MM.1S (cell line): ENCODE measurements around the gene MAGI1.

Experiments used
- DNase-seq: peaks from one replicate; pipeline ENCODE4 v3.0.0-alpha.2; 2015
- H2AFZ ChIP-seq: fragments of 300-600 bp; sonication (generic); 2 replicates; pipeline ENCODE4 v1.6.0; 2016; ENCODE audit warnings: antibody characterized with exemption, low read length
- H3F3A ChIP-seq: fragments of 300-600 bp; sonication (generic); 2 replicates; pipeline ENCODE4 v1.6.1; 2016; ENCODE audit warnings: mild to moderate bottlenecking, antibody characterized with exemption, low read length, moderate library complexity, mixed read lengths; ENCODE audit not compliant: insufficient read depth
- H3K27ac ChIP-seq: fragments of 300-600 bp; sonication (generic); 2 replicates; pipeline ENCODE4 v1.5.1; 2016; ENCODE audit warnings: mild to moderate bottlenecking, low read length
- H3K27me3 ChIP-seq: fragments of 300-600 bp; sonication (generic); replicated peaks from 2 replicates; pipeline ENCODE4 v1.6.0; 2016; ENCODE audit warnings: low read length; ENCODE audit not compliant: insufficient read depth
- H3K36me3 ChIP-seq: fragments of 300-600 bp; sonication (generic); replicated peaks from 2 replicates; pipeline ENCODE4 v1.6.1; 2016; ENCODE audit warnings: mild to moderate bottlenecking, low read length, mixed read lengths; ENCODE audit not compliant: insufficient read depth
- H3K4me1 ChIP-seq: fragments of 300-600 bp; sonication (generic); 2 replicates; pipeline ENCODE4 v1.6.1; 2016; ENCODE audit warnings: low read length, mixed read lengths
- H3K4me2 ChIP-seq: fragments of 300-600 bp; sonication (generic); 2 replicates; pipeline ENCODE4 v1.6.0; 2016; ENCODE audit warnings: low read depth, low read length
- H3K4me3 ChIP-seq: fragments of 300-600 bp; sonication (generic); 2 replicates; pipeline ENCODE4 v1.5.1; 2016; ENCODE audit warnings: low read length, mixed read lengths
- H3K79me2 ChIP-seq: fragments of 300-600 bp; sonication (generic); 2 replicates; pipeline ENCODE4 v1.6.1; 2016; ENCODE audit warnings: mixed run types, low read length, mixed read lengths
- H3K9ac ChIP-seq: fragments of 300-600 bp; sonication (generic); 2 replicates; pipeline ENCODE4 v1.6.1; 2016; ENCODE audit warnings: low read length, mixed read lengths
- H3K9me2 ChIP-seq: fragments of 300-600 bp; sonication (generic); replicated peaks from 2 replicates; pipeline ENCODE4 v1.6.1; 2016; ENCODE audit warnings: mild to moderate bottlenecking, low read length, mixed read lengths; ENCODE audit not compliant: insufficient read depth
- H3K9me3 ChIP-seq: fragments of 300-600 bp; sonication (generic); replicated peaks from 2 replicates; pipeline ENCODE4 v1.6.1; 2016; ENCODE audit warnings: mild to moderate bottlenecking, low read length, mixed read lengths; ENCODE audit not compliant: insufficient read depth
- H4K20me1 ChIP-seq: fragments of 300-600 bp; sonication (generic); 2 replicates; pipeline ENCODE4 v1.6.1; 2016; ENCODE audit warnings: mild to moderate bottlenecking, low read length, moderate library complexity, mixed read lengths; ENCODE audit not compliant: insufficient read depth
- CTCF ChIP-seq: fragments of 300-600 bp; sonication (generic); IDR thresholded peaks from 2 replicates; pipeline ENCODE4 v1.5.1; 2016; ENCODE audit warnings: antibody characterized with exemption, low read length, mixed read lengths
- EZH2 ChIP-seq: fragments of 300-600 bp; sonication (generic); optimal IDR thresholded peaks from 2 replicates; pipeline ENCODE3; 2017; ENCODE audit warnings: low read depth, mild to moderate bottlenecking, antibody characterized with exemption, low read length, mixed read lengths
- EZH2phosphoT487 ChIP-seq: fragments of 300-600 bp; sonication (generic); IDR thresholded peaks from 2 replicates; pipeline ENCODE4 v1.6.1; 2018; ENCODE audit warnings: antibody characterized with exemption, low read length

Gene MAGI1

GRCh38 chr3:65557899-65558564, 480.7 kb downstream of the MAGI1 start:
- no peak for DNase-seq
- H3K9ac ChIP-seq = no peak overlapping the region
- H3K9me2 ChIP-seq = no peaks in the 10 kb centered on the region
- H3K9me3 ChIP-seq = no peaks in the 10 kb centered on the region
- H3K4me1 ChIP-seq = no peaks in the 10 kb centered on the region
- H3K79me2 ChIP-seq = no peaks in the 10 kb centered on the region
- no peaks in the 10 kb centered on the region for H3K27me3 ChIP-seq
- no peaks in the 10 kb centered on the region for H3F3A ChIP-seq
- no peak overlapping the region for H3K27ac ChIP-seq
- no peaks in the 10 kb centered on the region for H4K20me1 ChIP-seq
- no peak overlapping the region for H3K4me2 ChIP-seq
- H2AFZ ChIP-seq = no peak overlapping the region
- H3K36me3 ChIP-seq = no peaks in the 10 kb centered on the region
- H3K4me3 ChIP-seq = no peak overlapping the region
- TF ChIP-seq CTCF = no peak
- no peak for TF ChIP-seq EZH2
- TF ChIP-seq EZH2phosphoT487 = no peak

DNA sequence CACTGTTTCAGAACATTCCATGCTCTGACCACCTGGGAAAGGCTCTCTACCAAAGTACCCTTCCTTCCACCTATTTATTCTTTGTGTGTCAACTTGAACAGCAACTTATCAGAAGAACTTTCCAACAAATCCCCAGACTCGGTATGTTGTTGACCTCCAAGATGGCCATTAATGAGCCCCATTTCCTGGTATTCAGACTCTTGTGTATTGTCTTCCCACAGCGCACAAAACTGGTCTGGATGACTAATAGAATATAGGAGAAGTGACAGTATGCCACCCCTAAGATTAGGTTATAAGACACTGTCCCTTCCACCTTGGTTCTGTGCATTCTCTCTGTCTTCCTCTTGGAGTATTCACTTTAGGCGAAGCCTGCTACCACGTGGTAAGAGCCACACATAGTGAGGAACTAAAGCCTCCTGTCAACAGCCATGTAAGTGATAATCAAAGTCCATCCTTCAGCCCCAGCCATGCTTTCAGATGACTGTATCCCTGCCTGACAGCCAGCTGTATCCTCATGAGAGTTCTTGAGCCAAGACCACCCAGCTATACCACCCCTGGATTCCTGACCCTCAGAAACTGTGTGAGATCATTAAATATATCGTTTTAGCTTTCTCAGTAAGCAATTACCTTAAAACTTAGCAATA, 481.7 kb downstream of the MAGI1 start:
- H3K27me3 ChIP-seq = no peaks in the 10 kb centered on the region
- no peaks in the 10 kb centered on the region for H3K36me3 ChIP-seq
- H2AFZ ChIP-seq = no peak overlapping the region
- no peak overlapping the region for H3K9ac ChIP-seq
- H3K4me2 ChIP-seq = no peak overlapping the region
- TF ChIP-seq CTCF (no peak), EZH2 (no peak), EZH2phosphoT487 (no peak)
- no peaks in the 10 kb centered on the region for H3K79me2 ChIP-seq
- no peak overlapping the region for H3K4me3 ChIP-seq
- no peaks in the 10 kb centered on the region for H3F3A ChIP-seq
- no peaks in the 10 kb centered on the region for H4K20me1 ChIP-seq
- no peaks in the 10 kb centered on the region for H3K4me1 ChIP-seq
- H3K9me3 ChIP-seq = no peaks in the 10 kb centered on the region
- H3K27ac ChIP-seq = no peak overlapping the region
- DNase-seq = no peak
- no peaks in the 10 kb centered on the region for H3K9me2 ChIP-seq

DNA sequence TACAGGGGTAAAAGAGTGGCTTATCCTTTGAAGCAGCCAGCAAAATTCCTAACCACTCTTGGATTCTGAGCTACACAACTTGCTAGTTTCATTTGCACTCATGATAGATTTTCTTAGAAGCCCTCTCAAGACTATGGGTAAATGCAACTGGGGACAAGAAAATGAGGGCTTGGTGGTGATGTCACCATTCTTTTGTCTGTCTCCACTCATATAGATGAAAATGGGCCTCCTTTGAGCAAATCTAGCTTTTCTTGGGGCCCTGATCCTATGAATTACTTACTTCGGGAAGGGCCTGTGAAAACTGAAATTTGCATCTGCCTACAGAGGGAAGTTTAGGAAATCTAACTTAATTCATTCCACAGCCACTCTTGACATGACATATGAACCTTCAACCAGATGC, 486.3 kb downstream of the MAGI1 start:
- Histone ChIP-seq H3K4me1 (no peaks in the 10 kb centered on the region), H3F3A (no peaks in the 10 kb centered on the region), H3K27ac (no peak overlapping the region), H3K9me2 (no peaks in the 10 kb centered on the region), H3K27me3 (no peaks in the 10 kb centered on the region), H3K36me3 (no peaks in the 10 kb centered on the region), H3K79me2 (no peaks in the 10 kb centered on the region), H4K20me1 (no peaks in the 10 kb centered on the region), H3K9me3 (no peaks in the 10 kb centered on the region), H3K4me2 (no peak overlapping the region), H2AFZ (no peak overlapping the region), H3K9ac (no peak overlapping the region), H3K4me3 (no peak overlapping the region)
- no peak for DNase-seq
- TF ChIP-seq EZH2phosphoT487 (no peak), CTCF (no peak), EZH2 (no peak)
